HUES64 (cell line): Measurements from ENCODE around the gene BBS1. TPM values are rescaled to one million over a fixed set of nuclear protein-coding genes. Genes with fewer than 3 reads are reported as not detected.
"Not testable (repeated sequence)": the region's sequence is repeated elsewhere in the genome, so short reads cannot be mapped to it uniquely, and the experiment has no call there.

Experiments
- H3K27ac ChIP-seq: 2 replicates; pipeline ENCODE4 v1.7.0; 2013; ENCODE audit warnings: low read depth, low read length, inconsistent platforms
- H3K27me3 ChIP-seq: 2 replicates; pipeline ENCODE4 v1.6.1; 2013; ENCODE audit warnings: mild to moderate bottlenecking, low read length; ENCODE audit not compliant: insufficient read depth
- H3K36me3 ChIP-seq: 2 replicates; pipeline ENCODE4 v1.6.1; 2013; ENCODE audit warnings: mild to moderate bottlenecking, low read length; ENCODE audit not compliant: insufficient read depth
- H3K4me1 ChIP-seq: 2 replicates; pipeline ENCODE4 v1.6.1; 2013; ENCODE audit warnings: mild to moderate bottlenecking, low read length, moderate library complexity; ENCODE audit not compliant: insufficient read depth
- H3K4me3 ChIP-seq: 2 replicates; pipeline ENCODE4 v1.5.1; 2013; ENCODE audit warnings: mild to moderate bottlenecking, low read length, moderate library complexity
- H3K9ac ChIP-seq: 2 replicates; pipeline ENCODE4 v1.6.1; 2013; ENCODE audit warnings: mild to moderate bottlenecking, low read depth, low read length
- H3K9me3 ChIP-seq: 2 replicates; pipeline ENCODE4 v1.6.1; 2013; ENCODE audit warnings: low read depth, low read length; ENCODE audit not compliant: insufficient read depth
- WGBS: fragments of 150-250, 120-280 bp; methylation state at CpG from one replicate; pipeline ENCODE4 v1.1.7; 2013; ENCODE audit warnings: missing lambda C conversion rate; 5-methylcytosine and 5-hydroxymethylcytosine counted together
- polyA plus RNA-seq, 2 experiments: library from polyadenylated mRNA; stranded (reverse); fragments of 50-300 nt; gene quantifications; one replicate each; pipeline ENCODE4 v1.2.3, GENCODE V29; 2013

Gene BBS1
- 11.1 TPM for polyA plus RNA-seq (2013, experiment 1 of 2)
- 15.4 TPM for polyA plus RNA-seq (2013, experiment 2 of 2)

- 7% methylated on average over 31 of the region's 31 CpGs for WGBS
- H3K4me3 ChIP-seq, result peak within 1 kb of the TSS; percentile 95
- H3K4me1 ChIP-seq, result peaks cover 7% of the 10 kb centered on the region; the same call in 1 of the 2 replicates
- H3K9me3 ChIP-seq, result no peaks in the 10 kb centered on the region
- peak within 1 kb of the TSS; percentile 81 for H3K27ac ChIP-seq
- H3K36me3 ChIP-seq, result peaks cover 27% of the 10 kb centered on the region
- no peaks in the 10 kb centered on the region for H3K27me3 ChIP-seq
- H3K9ac ChIP-seq, result peak within 1 kb of the TSS; percentile 83
Observed at GRCh38 chr11:66510271-66510989, at the start of gene BBS1. Gene BBS1, plus strand, starts transcription at chr11:66510635. Its CDS starts 25 bp downstream, at chr11:66510660.

GRCh38 chr11:66462010-66462409 is 48.4 kb upstream of the BBS1 start:
- Histone ChIP-seq H3K27me3 (no peaks in the 10 kb centered on the region), H3K27ac (no peak overlapping the region), H3K9ac (no peak overlapping the region), H3K4me1 (peaks cover 8% of the 10 kb centered on the region), H3K9me3 (peaks cover 13% of the 10 kb centered on the region; the same call in 1 of the 2 replicates), H3K36me3 (no peaks in the 10 kb centered on the region), H3K4me3 (no peak overlapping the region)

- H3K9ac ChIP-seq, result no peak overlapping the region
- no peak overlapping the region for H3K27ac ChIP-seq
- no peak overlapping the region for H3K4me3 ChIP-seq
- no peaks in the 10 kb centered on the region for H3K36me3 ChIP-seq
- peaks cover 11% of the 10 kb centered on the region for H3K4me1 ChIP-seq
- peaks cover 13% of the 10 kb centered on the region; the same call in 1 of the 2 replicates for H3K9me3 ChIP-seq
- no peaks in the 10 kb centered on the region for H3K27me3 ChIP-seq
- 95% methylated on average over 3 of the region's 3 CpGs for whole genome bisulfite sequencing
Observed at GRCh38 chr11:66462911-66463310, 47.5 kb upstream of the BBS1 start.

- H3K9ac ChIP-seq, H3K27me3 ChIP-seq, H3K36me3 ChIP-seq, H3K4me3 ChIP-seq, H3K27ac ChIP-seq: not testable (repeated sequence)
- peaks cover 13% of the 10 kb centered on the region; the same call in 1 of the 2 replicates for H3K9me3 ChIP-seq
- peaks cover 11% of the 10 kb centered on the region for H3K4me1 ChIP-seq
- WGBS, result 95% methylated on average over 5 of the region's 5 CpGs
Observed at GRCh38 chr11:66464116-66464515, 46.3 kb upstream of the BBS1 start.

GRCh38 chr11:66464916-66465315 is 45.5 kb upstream of the BBS1 start:
- no peaks in the 10 kb centered on the region for H3K27me3 ChIP-seq
- H3K4me3 ChIP-seq, result no peak overlapping the region
- H3K27ac ChIP-seq, result no peak overlapping the region
- H3K36me3 ChIP-seq, result no peaks in the 10 kb centered on the region
- WGBS, result 96% methylated on average over 1 of the region's 1 CpG
- H3K9me3 ChIP-seq, result peaks cover 13% of the 10 kb centered on the region; the same call in 1 of the 2 replicates
- H3K9ac ChIP-seq, result no peak overlapping the region
- H3K4me1 ChIP-seq, result peaks cover 14% of the 10 kb centered on the region

- Histone ChIP-seq H3K4me1 (peaks cover 14% of the 10 kb centered on the region), H3K27me3 (no peaks in the 10 kb centered on the region), H3K27ac (peak overlapping the region; percentile 34; the same call in 1 of the 2 replicates), H3K9me3 (peaks cover 13% of the 10 kb centered on the region; the same call in 1 of the 2 replicates), H3K9ac (no peak overlapping the region), H3K36me3 (0 out of 2 replicates have a peak, but pooled peaks cover 1% of the 10 kb centered on the region), H3K4me3 (peak overlapping the region; percentile 77)
- 54% methylated on average over 18 of the region's 19 CpGs for WGBS
Observed at GRCh38 chr11:66465373-66466224, 44.8 kb upstream of the BBS1 start.

- 0 out of 2 replicates have a peak, but pooled peaks cover 3% of the 10 kb centered on the region for H3K36me3 ChIP-seq
- H3K4me3 ChIP-seq, result peak within 1 kb of the TSS; percentile 77
- H3K9ac ChIP-seq, result peak within 1 kb of the TSS; percentile 64
- peak within 1 kb of the TSS; percentile 34; the same call in 1 of the 2 replicates for H3K27ac ChIP-seq
- under 1% methylated on average over 56 of the region's 63 CpGs for WGBS
- peaks cover 9% of the 10 kb centered on the region; the same call in 1 of the 2 replicates for H3K9me3 ChIP-seq
- peaks cover 14% of the 10 kb centered on the region for H3K4me1 ChIP-seq
- H3K27me3 ChIP-seq, result no peaks in the 10 kb centered on the region
Observed at GRCh38 chr11:66466225-66467033, 44.0 kb upstream of the BBS1 start, which contains the start of gene PELI3. Gene PELI3, plus strand, starts transcription at chr11:66466905. Its CDS starts 1,224 bp downstream, at chr11:66468129.

- Histone ChIP-seq H3K9me3 (peaks cover 7% of the 10 kb centered on the region; the same call in 1 of the 2 replicates), H3K9ac (peak overlapping the region; percentile 64), H3K4me3 (peak overlapping the region; percentile 77), H3K27me3 (no peaks in the 10 kb centered on the region), H3K36me3 (peaks cover 4% of the 10 kb centered on the region; the same call in 1 of the 2 replicates), H3K4me1 (peaks cover 14% of the 10 kb centered on the region), H3K27ac (no peak overlapping the region)
- WGBS, result 3% methylated on average over 72 of the region's 72 CpGs
Observed at GRCh38 chr11:66467034-66467659, 43.3 kb upstream of the BBS1 start.

- WGBS, result 72% methylated on average over 6 of the region's 6 CpGs
- no peak overlapping the region for H3K27ac ChIP-seq
- H3K36me3 ChIP-seq, result peaks cover 10% of the 10 kb centered on the region; the same call in 1 of the 2 replicates
- H3K4me1 ChIP-seq, result peaks cover 14% of the 10 kb centered on the region
- peak overlapping the region; percentile 77 for H3K4me3 ChIP-seq
- H3K9ac ChIP-seq, result no peak overlapping the region
- no peaks in the 10 kb centered on the region for H3K27me3 ChIP-seq
- H3K9me3 ChIP-seq, result peaks cover 4% of the 10 kb centered on the region; the same call in 1 of the 2 replicates
Observed at GRCh38 chr11:66467756-66468155, 42.7 kb upstream of the BBS1 start.

GRCh38 chr11:66468691-66469090 is 41.7 kb upstream of the BBS1 start:
- Histone ChIP-seq H3K9me3 (no peaks in the 10 kb centered on the region), H3K9ac (no peak overlapping the region), H3K27ac (no peak overlapping the region), H3K4me1 (peaks cover 14% of the 10 kb centered on the region), H3K4me3 (no peak overlapping the region), H3K36me3 (peaks cover 16% of the 10 kb centered on the region; the same call in 1 of the 2 replicates), H3K27me3 (no peaks in the 10 kb centered on the region)
- WGBS, result 92% methylated on average over 6 of the region's 6 CpGs
